Skeletal muscle satellite cell (primary cell): ENCODE results near the gene CWC25.
A peak's percentile ranks its signal among the peaks of the same experiment; 100 is the strongest.

Experiments used
- H3K27me3 ChIP-seq: 2 replicates; pipeline ENCODE4 v1.7.0; 2013; ENCODE audit warnings: low read length; ENCODE audit not compliant: control insufficient read depth, insufficient read depth
- H3K36me3 ChIP-seq: 2 replicates; pipeline ENCODE4 v1.7.0; 2013; ENCODE audit warnings: mild to moderate bottlenecking, control low read depth, low read length; ENCODE audit not compliant: insufficient read depth
- H3K4me1 ChIP-seq: 2 replicates; pipeline ENCODE4 v1.7.0; 2013; ENCODE audit warnings: low read length; ENCODE audit not compliant: control insufficient read depth, insufficient read depth
- H3K4me2 ChIP-seq: 2 replicates; pipeline ENCODE4 v1.7.0; 2013; ENCODE audit warnings: mild to moderate bottlenecking, low read length
- H3K4me3 ChIP-seq: 2 replicates; pipeline ENCODE4 v1.7.0; 2013; ENCODE audit warnings: low read length
- H3K9ac ChIP-seq: 2 replicates; pipeline ENCODE4 v1.7.0; 2013; ENCODE audit warnings: mild to moderate bottlenecking, low read depth, low read length, moderate library complexity
- H3K9me3 ChIP-seq: replicated peaks from 2 replicates; pipeline ENCODE4 v1.7.0; 2013; ENCODE audit warnings: mild to moderate bottlenecking, control low read depth, low read length

CWC25 gene

DNA sequence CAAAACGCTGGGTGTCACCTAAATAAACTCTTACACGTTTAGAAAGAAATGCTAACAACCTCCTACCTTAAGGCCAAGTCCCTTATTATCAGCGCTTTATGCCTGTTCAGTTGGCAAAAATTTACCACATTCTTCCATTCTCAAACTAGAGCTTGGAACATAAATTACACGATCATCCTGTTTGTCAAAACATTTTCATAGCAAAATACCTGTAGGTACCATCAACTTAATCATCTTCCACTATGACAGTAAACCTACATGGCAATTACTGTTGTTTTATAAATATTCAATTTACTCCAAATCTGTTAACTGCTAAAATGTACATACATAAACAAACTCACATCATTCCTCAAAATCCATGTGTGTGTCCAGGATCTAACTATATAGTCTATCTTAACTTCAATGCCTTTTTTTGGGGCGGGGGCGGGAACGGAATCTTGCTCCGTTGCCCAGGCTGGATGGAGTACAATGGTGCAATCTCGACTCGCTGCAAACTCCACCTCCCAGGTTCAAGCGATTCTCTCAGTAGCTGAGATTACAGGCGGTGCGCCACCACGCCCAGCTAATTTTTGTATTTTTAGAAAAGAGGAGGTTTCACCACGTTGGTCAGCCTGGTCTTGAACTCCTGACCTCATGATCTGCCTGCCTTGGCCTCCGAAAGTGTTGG is 24.0 kb upstream of the CWC25 start:
- Histone ChIP-seq H3K4me1 (peaks cover 18% of the 10 kb centered on the region), H3K36me3 (peaks cover 63% of the 10 kb centered on the region), H3K9ac (no peak overlapping the region)

DNA sequence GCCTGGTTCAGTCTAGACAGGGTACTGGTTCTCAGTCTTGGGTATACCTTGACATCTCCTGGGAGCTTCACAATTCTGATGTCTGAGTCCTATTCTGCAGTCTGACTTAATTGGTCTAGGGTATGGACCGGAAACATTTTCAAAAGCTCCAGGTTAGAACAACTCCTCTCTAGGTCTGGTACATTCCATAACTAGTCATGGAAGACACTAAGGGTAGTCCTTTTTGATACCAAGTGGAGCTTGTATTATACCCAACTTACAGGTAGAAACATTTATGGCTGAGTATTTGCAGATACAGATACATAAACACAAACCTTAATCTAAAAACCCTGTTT is 23.4 kb upstream of the CWC25 start:
- Histone ChIP-seq H3K36me3 (peaks cover 63% of the 10 kb centered on the region), H3K9ac (no peak overlapping the region), H3K4me2 (no peak overlapping the region), H3K9me3 (no peaks in the 10 kb centered on the region), H3K4me1 (peaks cover 18% of the 10 kb centered on the region), H3K27me3 (no peaks in the 10 kb centered on the region), H3K4me3 (no peak overlapping the region)

More for the DNA sequence above, 24.0 kb upstream of the CWC25 start:
- Histone ChIP-seq H3K4me2 (no peak overlapping the region), H3K9me3 (no peaks in the 10 kb centered on the region), H3K27me3 (no peaks in the 10 kb centered on the region), H3K4me3 (no peak overlapping the region)

- Histone ChIP-seq H3K9me3 (no peaks in the 10 kb centered on the region), H3K4me1 (no peaks in the 10 kb centered on the region), H3K4me2 (no peak overlapping the region), H3K4me3 (no peak overlapping the region), H3K27me3 (no peaks in the 10 kb centered on the region), H3K36me3 (peaks cover 23% of the 10 kb centered on the region), H3K9ac (no peak overlapping the region)
These were observed 19.2 kb upstream of the CWC25 start for GRCh38 chr17:38844261-38844757.

DNA sequence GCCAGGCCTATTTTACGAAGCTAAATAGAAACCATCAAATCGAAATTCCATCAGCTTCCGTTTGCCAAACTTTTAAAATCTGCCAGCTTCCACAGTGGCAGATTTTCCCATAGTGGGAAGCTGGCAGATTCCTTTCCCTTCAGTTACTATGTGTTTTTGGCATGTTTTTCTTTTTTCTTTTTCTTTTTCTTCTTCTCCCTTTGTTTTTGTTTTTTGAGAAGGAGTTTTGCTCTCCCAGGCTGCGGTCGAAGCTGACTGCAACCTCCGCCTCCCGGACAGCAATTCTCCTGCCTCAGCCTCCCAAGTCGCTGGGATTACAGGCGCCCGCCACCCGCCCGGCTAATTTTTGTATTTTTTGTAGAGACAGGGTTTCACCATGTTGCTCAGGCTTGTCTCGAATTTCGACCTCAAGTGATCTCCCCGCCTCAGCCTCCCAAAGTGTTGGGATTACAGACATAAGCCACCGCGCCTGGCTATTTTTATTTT is 684 bp upstream of the CWC25 start:
- H3K4me3 ChIP-seq = peak overlapping the region; percentile 93
- peak overlapping the region; percentile 92 for H3K4me2 ChIP-seq
- peaks cover 18% of the 10 kb centered on the region for H3K4me1 ChIP-seq
- H3K36me3 ChIP-seq = peaks cover 4% of the 10 kb centered on the region
- H3K27me3 ChIP-seq = no peaks in the 10 kb centered on the region
- no peaks in the 10 kb centered on the region for H3K9me3 ChIP-seq
- H3K9ac ChIP-seq = peak overlapping the region; percentile 95

- no peak overlapping the region for H3K4me2 ChIP-seq
- H3K36me3 ChIP-seq = peaks cover 39% of the 10 kb centered on the region
- no peak overlapping the region for H3K9ac ChIP-seq
- H3K4me3 ChIP-seq = no peak overlapping the region
- no peaks in the 10 kb centered on the region for H3K9me3 ChIP-seq
- H3K27me3 ChIP-seq = no peaks in the 10 kb centered on the region
- peaks cover 10% of the 10 kb centered on the region for H3K4me1 ChIP-seq
These were observed 9.4 kb downstream of the CWC25 start for GRCh38 chr17:38815576-38816193.

GRCh38 chr17:38809828-38810227 is 15.3 kb downstream of the CWC25 start:
- no peak overlapping the region for H3K4me3 ChIP-seq
- no peak overlapping the region for H3K9ac ChIP-seq
- H3K9me3 ChIP-seq = no peaks in the 10 kb centered on the region
- no peaks in the 10 kb centered on the region for H3K4me1 ChIP-seq
- peaks cover 45% of the 10 kb centered on the region for H3K36me3 ChIP-seq
- no peak overlapping the region for H3K4me2 ChIP-seq
- H3K27me3 ChIP-seq = no peaks in the 10 kb centered on the region

DNA sequence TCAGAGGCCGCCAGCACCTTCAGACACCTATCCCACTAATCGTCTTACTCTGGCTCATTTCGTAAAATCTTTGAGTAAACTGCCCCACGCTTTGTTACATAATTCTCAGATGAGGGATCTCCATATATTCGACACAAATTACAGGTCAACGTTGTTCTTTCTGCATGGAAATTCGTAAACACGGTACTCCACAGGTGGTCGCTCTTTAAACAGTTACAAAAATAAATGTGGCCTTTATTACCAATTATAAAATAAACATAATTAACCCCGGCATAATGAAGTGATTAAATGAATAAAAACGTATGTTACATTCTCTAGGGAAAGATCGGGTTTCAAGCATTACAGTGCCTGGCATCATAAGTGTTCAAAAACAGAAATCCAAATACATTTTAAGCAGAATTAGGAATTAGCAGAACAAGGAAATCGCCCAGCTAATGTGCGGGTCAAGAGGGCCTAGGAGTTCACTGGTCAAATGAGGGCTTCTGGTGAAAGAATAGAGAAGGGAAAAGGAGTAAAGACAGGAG is 24.8 kb downstream of the CWC25 start:
- peaks cover 36% of the 10 kb centered on the region for H3K36me3 ChIP-seq
- H3K9me3 ChIP-seq = no peaks in the 10 kb centered on the region
- no peaks in the 10 kb centered on the region for H3K27me3 ChIP-seq
- peak overlapping the region; percentile 84 for H3K4me3 ChIP-seq
- peak overlapping the region; percentile 80 for H3K4me2 ChIP-seq
- H3K9ac ChIP-seq = peak overlapping the region; percentile 99
- peaks cover 25% of the 10 kb centered on the region for H3K4me1 ChIP-seq

- Histone ChIP-seq H3K9me3 (no peaks in the 10 kb centered on the region), H3K9ac (peak within 1 kb of the TSS; percentile 99), H3K4me3 (peak within 1 kb of the TSS; percentile 98), H3K4me2 (peak within 1 kb of the TSS; percentile 98), H3K36me3 (peaks cover 36% of the 10 kb centered on the region), H3K4me1 (peaks cover 25% of the 10 kb centered on the region), H3K27me3 (no peaks in the 10 kb centered on the region)
These were observed 25.5 kb downstream of the CWC25 start, which contains the start of gene PIP4K2B for GRCh38 chr17:38799501-38800236. PIP4K2B (minus strand) TSS chr17:38799556; CDS start chr17:38799424, 132 bp downstream.

DNA sequence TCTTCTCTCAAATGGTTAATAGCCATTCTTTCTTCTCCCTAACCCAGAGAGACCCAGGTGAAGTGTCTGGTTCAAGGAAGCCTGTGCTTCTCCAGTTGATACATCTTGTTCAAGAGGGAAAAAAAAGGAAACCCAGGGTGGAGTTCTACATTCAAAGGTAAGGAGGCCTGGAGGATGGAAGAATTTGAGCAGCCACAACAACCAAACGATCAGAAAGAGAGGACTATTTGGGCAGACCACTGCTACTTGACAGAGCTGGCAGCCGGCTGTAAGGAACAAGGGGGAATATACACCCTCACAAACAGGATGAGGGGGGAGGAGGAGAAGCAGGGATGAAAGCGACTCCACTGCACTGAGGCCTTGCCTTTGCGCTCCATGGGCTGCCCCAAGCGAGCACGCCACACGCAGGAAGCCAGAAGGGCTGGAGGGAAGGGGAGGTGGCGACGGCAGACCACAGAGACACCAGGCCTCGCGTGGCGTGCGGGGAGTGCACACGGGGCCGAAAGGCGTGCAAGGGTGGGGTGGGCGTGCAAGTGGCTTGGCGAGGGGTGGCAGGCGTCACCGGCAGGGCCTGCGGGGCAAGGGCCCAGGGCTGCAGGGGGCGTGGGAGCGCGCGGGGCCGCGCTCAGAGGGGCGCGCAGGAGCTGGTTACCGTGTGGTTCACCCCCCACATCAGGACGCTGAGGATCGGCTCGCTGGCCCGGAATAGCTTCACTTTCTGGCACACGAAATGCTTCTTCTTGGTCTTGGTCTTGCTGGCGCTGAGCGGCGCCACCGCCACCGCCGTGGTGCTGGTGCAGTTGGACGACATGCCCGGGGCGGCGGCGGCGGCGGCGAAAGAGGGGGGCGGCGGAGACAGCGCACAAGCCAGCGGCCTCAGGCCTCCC is 26.3 kb downstream of the CWC25 start:
- Histone ChIP-seq H3K9ac (peak overlapping the region; percentile 85), H3K4me1 (peaks cover 25% of the 10 kb centered on the region), H3K4me3 (peak overlapping the region; percentile 98), H3K4me2 (peak overlapping the region; percentile 98), H3K36me3 (peaks cover 32% of the 10 kb centered on the region), H3K27me3 (no peaks in the 10 kb centered on the region), H3K9me3 (no peaks in the 10 kb centered on the region)

GRCh38 chr17:38797828-38798227 is 27.3 kb downstream of the CWC25 start:
- H3K9ac ChIP-seq = peak overlapping the region; percentile 85

More at GRCh38 chr17:38797828-38798227, 27.3 kb downstream of the CWC25 start:
- Histone ChIP-seq H3K4me1 (peaks cover 25% of the 10 kb centered on the region), H3K9me3 (no peaks in the 10 kb centered on the region), H3K4me2 (peak overlapping the region; percentile 98), H3K4me3 (peak overlapping the region; percentile 98), H3K36me3 (peaks cover 24% of the 10 kb centered on the region), H3K27me3 (no peaks in the 10 kb centered on the region)
